CD4-positive, alpha-beta T cell (primary cell): ENCODE measurements around the gene PER1. TPM values are rescaled to one million over a fixed set of nuclear protein-coding genes. Genes with fewer than 3 reads are reported as not detected.
A peak's percentile ranks its signal among the peaks of the same experiment; 100 is the strongest.

Experiments used
- ATAC-seq: fragments of 200-7000 bp; cut with Tn5 transposase; one replicate; pipeline ENCODE4 v1.10.0; 2022; ENCODE audit warnings: mild to moderate bottlenecking; ENCODE audit not compliant: poor library complexity
- CTCF ChIA-PET: fragments of 350-600 bp; sonication (Branson Sonifier 250); formaldehyde crosslinking; loops from one replicate; lab custom pipeline; 2021; ENCODE audit warnings: antibody characterized with exemption, inconsistent platforms; lab: Charles Lee
- POLR2A ChIA-PET: fragments of 350-600 bp; sonication (Branson Sonifier 250); formaldehyde crosslinking; loops from one replicate; lab custom pipeline; 2021; ENCODE audit warnings: antibody characterized with exemption, inconsistent platforms; lab: Charles Lee
- DNase-seq, 14 experiments: peaks; one replicate each; pipeline ENCODE4 v3.0.0-alpha.2; 2013 to 2020; ENCODE audit warnings: mixed read lengths in 2 of 14
- H3K27ac ChIP-seq, 2 donors: one replicate each; pipeline versions ENCODE4 v1.5.1 to v1.7.0; 2013; ENCODE audit warnings: low read length in 2 of 2, low read depth in 1 of 2, mild to moderate bottlenecking in 1 of 2
- H3K27me3 ChIP-seq, 2 experiments: 1 replicate in 1 of 2; 2 replicates in 1 of 2; pipeline versions ENCODE4 v1.6.1 to v1.7.0; 2013; ENCODE audit warnings: low read length in 2 of 2, control low read depth in 1 of 2, mild to moderate bottlenecking in 1 of 2, moderate library complexity in 1 of 2; ENCODE audit not compliant: insufficient read depth in 2 of 2, control insufficient read depth in 1 of 2
- H3K36me3 ChIP-seq: one replicate; pipeline ENCODE4 v1.6.1; 2013; ENCODE audit warnings: low read length, control low read depth; ENCODE audit not compliant: insufficient read depth
- H3K4me1 ChIP-seq: one replicate; pipeline ENCODE4 v1.6.1; 2013; ENCODE audit warnings: low read length, control low read depth; ENCODE audit not compliant: insufficient read depth
- H3K4me3 ChIP-seq: one replicate; pipeline ENCODE4 v1.5.1; 2013; ENCODE audit warnings: mild to moderate bottlenecking, low read length, moderate library complexity
- H3K9me3 ChIP-seq, 2 experiments: 1 replicate in 1 of 2; 2 replicates in 1 of 2; pipeline versions ENCODE4 v1.6.1 to v1.7.0; 2013; ENCODE audit warnings: low read length in 2 of 2, mild to moderate bottlenecking in 2 of 2, control low read depth in 1 of 2, moderate library complexity in 1 of 2; ENCODE audit not compliant: control insufficient read depth in 1 of 2, insufficient read depth in 1 of 2
- H3K27ac Mint-ChIP-seq: one replicate; pipeline ENCODE4 v1.8.0; 2020; ENCODE audit warnings: mixed read lengths
- H3K27me3 Mint-ChIP-seq: one replicate; pipeline ENCODE4 v1.8.0; 2021; ENCODE audit warnings: mixed read lengths
- H3K36me3 Mint-ChIP-seq: one replicate; pipeline ENCODE4 v1.8.0; 2021; ENCODE audit warnings: low read depth, mixed read lengths
- H3K4me1 Mint-ChIP-seq: one replicate; pipeline ENCODE4 v1.8.0; 2021; ENCODE audit warnings: low read depth, mixed read lengths
- H3K4me3 Mint-ChIP-seq: one replicate; pipeline ENCODE4 v1.8.0; 2020; ENCODE audit warnings: mild to moderate bottlenecking, mixed read lengths
- H3K9me3 Mint-ChIP-seq: one replicate; pipeline ENCODE4 v1.8.0; 2020; ENCODE audit warnings: mixed read lengths
- CTCF ChIP-seq: fragments of 200-600 bp; IDR thresholded peaks from one replicate; pipeline ENCODE4 v1.8.0; 2022; ENCODE audit warnings: antibody characterized with exemption, mild to moderate bottlenecking
- intact Hi-C, 2 experiments: fragments of 100-400 bp; cut with DNase I in 1 of 2; cut with micrococcal nuclease in 1 of 2; formaldehyde crosslinking; loops; one replicate each; pipeline versions ENCODE4 v1.15.1 to v1.9.0; 2023 to 2025; cut with DNase I, micrococcal nuclease
- total RNA-seq, 174 experiments: library from RNA in 2 of 174; stranded (reverse) in 2 of 174; gene quantifications; one replicate each; pipeline ENCODE4 v1.2.3 and lab custom pipeline; 2021 to 2026

PER1 gene
- total RNA-seq, 2 experiments from 2014 or later, result 1,723 to 1,794 TPM

DNA sequence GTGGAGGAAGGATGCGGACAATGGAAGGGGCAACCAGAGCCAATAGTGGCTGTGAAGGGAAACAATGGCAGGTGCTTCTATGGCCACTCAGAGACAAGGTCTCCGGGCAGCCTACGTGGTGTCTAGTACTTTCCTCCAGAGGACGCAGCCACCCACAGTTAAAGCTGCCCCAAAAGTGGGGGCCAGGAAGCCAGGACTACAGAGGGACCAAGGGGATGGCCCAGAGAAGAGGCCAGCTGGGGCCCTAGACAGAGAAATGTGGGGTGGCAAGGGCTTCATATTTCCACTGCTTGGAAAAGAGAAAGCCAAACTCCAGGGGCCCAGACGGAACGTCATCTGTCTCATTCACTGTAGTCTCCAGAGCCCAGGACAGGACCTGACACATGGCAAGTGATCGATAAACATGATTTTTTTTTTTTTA lies 837 bp upstream of the PER1 start:
- Histone ChIP-seq H3K27ac (peak overlapping the region; percentile 99 to 100), H3K4me3 (no peak overlapping the region), H3K9me3 (no peaks in the 10 kb centered on the region), H3K36me3 (peaks cover 33% of the 10 kb centered on the region), H3K27me3 (no peaks in the 10 kb centered on the region), H3K4me1 (peaks cover 83% of the 10 kb centered on the region)
- peaks cover 73% of the 10 kb centered on the region for H3K36me3 Mint-ChIP-seq
- DNase-seq (peak in 2 of 14 experiments; percentile 22 to 47), ATAC-seq (no peak)
- no peak overlapping the region for H3K27ac Mint-ChIP-seq
- ChIA-PET CTCF (interaction anchor here (1.0 to 2.0 kb wide), 2 partner anchors 14 to 15 kb away, joined by 4 to 6 read pairs; no protein-coding TSS in a partner anchor), POLR2A (interaction anchor here (0.7 to 16.4 kb wide), 6 partner anchors 11 to 70 kb away, joined by 3 to 419 read pairs (median 84); partner anchors contain the start of genes BORCS6, TMEM107 and VAMP2)
- peaks cover 4% of the 10 kb centered on the region for H3K27me3 Mint-ChIP-seq
- TF ChIP-seq CTCF, result no peak
- H3K4me1 Mint-ChIP-seq, result peaks cover 51% of the 10 kb centered on the region
- peak overlapping the region; percentile 95 for H3K4me3 Mint-ChIP-seq
- H3K9me3 Mint-ChIP-seq, result no peaks in the 10 kb centered on the region
- intact Hi-C loops, result loop anchor here (10.0 kb wide), 2 partner anchors 318 to 668 kb away; partner anchors contain the start of genes KDM6B (in 1 of the 2), POLR2A (in 1 of the 2) and SLC35G6 (in 1 of the 2)

DNA sequence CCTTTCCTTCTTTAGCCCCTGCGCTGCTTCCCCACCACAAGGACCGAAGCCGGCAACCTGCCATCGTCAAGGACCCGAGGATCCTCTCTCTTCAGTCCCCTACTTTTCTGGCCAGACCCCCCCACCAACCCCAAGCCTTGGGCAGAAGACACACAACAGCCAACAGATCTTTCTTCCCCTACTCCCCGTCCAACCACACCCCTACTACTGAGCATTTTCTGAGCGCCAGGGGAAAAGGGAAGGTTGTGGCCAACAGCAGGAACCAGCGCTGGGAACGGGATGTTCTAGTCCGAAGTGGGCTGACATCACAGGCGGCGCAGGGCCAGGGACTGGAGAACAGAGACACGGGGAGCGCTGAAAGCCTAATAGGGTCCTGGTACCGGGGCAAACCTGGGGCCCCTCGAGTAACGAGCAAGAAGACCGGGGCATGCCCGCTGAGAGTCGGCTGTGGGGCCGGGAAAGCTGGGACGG lies 528 bp downstream of the PER1 start:
- TF ChIP-seq CTCF, result no peak
- Mint-ChIP-seq H3K36me3 (peaks cover 87% of the 10 kb centered on the region), H3K27me3 (peaks cover 4% of the 10 kb centered on the region), H3K9me3 (no peaks in the 10 kb centered on the region), H3K27ac (no peak overlapping the region), H3K4me1 (peaks cover 51% of the 10 kb centered on the region), H3K4me3 (peak overlapping the region; percentile 95)
- Histone ChIP-seq H3K4me1 (peaks cover 83% of the 10 kb centered on the region), H3K4me3 (peak overlapping the region; percentile 75), H3K36me3 (peaks cover 47% of the 10 kb centered on the region), H3K27ac (peak overlapping the region; percentile 99 to 100), H3K9me3 (no peaks in the 10 kb centered on the region), H3K27me3 (no peaks in the 10 kb centered on the region)
- ATAC-seq (no peak), DNase-seq (peak in 6 of 14 experiments; percentile 21 to 73 (median 62))
- ChIA-PET CTCF (interaction anchor here (1.4 kb wide), 2 partner anchors 12 to 91 kb away, joined by 3 to 8 read pairs; no protein-coding TSS in a partner anchor), POLR2A (interaction anchor here (1.0 to 16.4 kb wide), 16 partner anchors 9 to 466 kb away, joined by 3 to 419 read pairs (median 5); partner anchors contain the start of genes BORCS6, CTC1, PFAS and TMEM107)
- intact Hi-C loops, result loop anchor here (10.0 kb wide), 2 partner anchors 317 to 667 kb away; partner anchors contain the start of genes KDM6B (in 1 of the 2), POLR2A (in 1 of the 2) and SLC35G6 (in 1 of the 2)

DNA sequence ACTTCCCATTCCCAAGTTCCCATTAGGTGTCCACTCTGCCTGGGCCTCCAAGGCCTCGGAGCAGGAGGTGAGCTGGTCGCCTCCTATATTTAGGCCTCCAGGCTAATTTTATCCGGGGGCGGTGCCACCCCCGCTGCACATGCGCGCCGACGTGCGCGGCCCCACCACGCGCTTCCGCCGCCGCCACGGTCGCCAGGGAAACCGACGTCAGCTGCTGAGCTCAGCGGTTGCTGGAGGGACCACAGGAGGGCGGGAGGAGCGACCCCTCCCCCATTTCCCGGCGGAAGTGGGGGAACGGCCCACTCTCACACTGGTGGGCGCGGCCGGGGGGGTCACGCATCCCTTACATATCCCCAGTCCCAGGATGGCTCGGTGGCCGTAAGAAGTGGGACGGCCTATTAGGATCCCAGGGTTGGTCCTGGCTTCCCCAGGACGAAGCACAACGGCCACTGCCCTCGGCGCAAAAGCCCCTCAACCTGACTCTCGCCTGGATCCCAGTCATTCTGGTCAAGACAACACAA lies 1.0 kb downstream of the PER1 start:
- Histone ChIP-seq H3K27ac (peak overlapping the region; percentile 99 to 100), H3K4me1 (peaks cover 85% of the 10 kb centered on the region), H3K27me3 (no peaks in the 10 kb centered on the region), H3K4me3 (peak overlapping the region; percentile 75), H3K36me3 (peaks cover 52% of the 10 kb centered on the region), H3K9me3 (no peaks in the 10 kb centered on the region)
- TF ChIP-seq CTCF, result no peak
- Mint-ChIP-seq H3K4me1 (peaks cover 51% of the 10 kb centered on the region), H3K4me3 (peak overlapping the region; percentile 95), H3K27ac (no peak overlapping the region), H3K9me3 (no peaks in the 10 kb centered on the region), H3K36me3 (peaks cover 92% of the 10 kb centered on the region), H3K27me3 (peaks cover 4% of the 10 kb centered on the region)
- intact Hi-C loops, result loop anchor here (10.0 kb wide), 2 partner anchors 316 to 666 kb away; partner anchors contain the start of genes KDM6B (in 1 of the 2), POLR2A (in 1 of the 2) and SLC35G6 (in 1 of the 2)
- ChIA-PET CTCF (interaction anchor here (0.6 to 1.4 kb wide), 3 partner anchors 12 to 91 kb away, joined by 3 to 8 read pairs (median 5); no protein-coding TSS in a partner anchor), POLR2A (interaction anchor here (0.6 to 16.4 kb wide), 20 partner anchors 8 to 465 kb away, joined by 3 to 419 read pairs (median 5); partner anchors contain the start of genes BORCS6, CTC1, NAA38 and PFAS)
- peak; percentile 43 for ATAC-seq
- DNase-seq, result peak; percentile 82 to 96 (median 90)
